ENCODE data around the gene C12orf42.
"Not testable (repeated sequence)": the region's sequence is repeated elsewhere in the genome, so short reads cannot be mapped to it uniquely, and the experiment has no call there.

The C12orf42 gene

GRCh38 chr12:103442822-103443221 is 52.9 kb downstream of the C12orf42 start:
- H3K27me3 ChIP-seq (ENCODE audit: control insufficient read depth in 1 of 2, insufficient read depth in 2 of 2, low read length in 2 of 2) = no peaks in the 10 kb centered on the region
- H3K27ac ChIP-seq (ENCODE audit: low read depth, low read length) = no peak overlapping the region
- H3K36me3 ChIP-seq (ENCODE audit: insufficient read depth, low read length) = no peaks in the 10 kb centered on the region
- H3K4me1 ChIP-seq (ENCODE audit: insufficient read depth, low read length) = no peaks in the 10 kb centered on the region
- no peaks in the 10 kb centered on the region for H3K9me3 ChIP-seq (ENCODE audit: low read length)
- no peak overlapping the region for H3K4me3 ChIP-seq (ENCODE audit: low read depth in 1 of 2, low read length in 2 of 2)
- no peak overlapping the region for H3K9ac ChIP-seq (ENCODE audit: low read length)

GRCh38 chr12:103442182-103442555 is 53.6 kb downstream of the C12orf42 start:
- no peak overlapping the region for H3K27ac ChIP-seq (ENCODE audit: low read depth, low read length)
- H3K4me1 ChIP-seq (ENCODE audit: insufficient read depth, low read length) = no peaks in the 10 kb centered on the region
- no peaks in the 10 kb centered on the region for H3K27me3 ChIP-seq (ENCODE audit: control insufficient read depth in 1 of 2, insufficient read depth in 2 of 2, low read length in 2 of 2)
- H3K9ac ChIP-seq (ENCODE audit: low read length) = no peak overlapping the region
- H3K9me3 ChIP-seq (ENCODE audit: low read length) = no peaks in the 10 kb centered on the region
- H3K36me3 ChIP-seq (ENCODE audit: insufficient read depth, low read length) = no peaks in the 10 kb centered on the region
- no peak overlapping the region for H3K4me3 ChIP-seq (ENCODE audit: low read depth in 1 of 2, low read length in 2 of 2)

- no peak overlapping the region for H3K4me3 ChIP-seq (ENCODE audit: low read depth in 1 of 2, low read length in 2 of 2)
- no peaks in the 10 kb centered on the region for H3K4me1 ChIP-seq (ENCODE audit: insufficient read depth, low read length)
- H3K36me3 ChIP-seq (ENCODE audit: insufficient read depth, low read length) = no peaks in the 10 kb centered on the region
- no peak overlapping the region for H3K9ac ChIP-seq (ENCODE audit: low read length)
- no peaks in the 10 kb centered on the region for H3K9me3 ChIP-seq (ENCODE audit: low read length)
- H3K27me3 ChIP-seq (ENCODE audit: control insufficient read depth in 1 of 2, insufficient read depth in 2 of 2, low read length in 2 of 2) = no peaks in the 10 kb centered on the region
- H3K27ac ChIP-seq (ENCODE audit: low read depth, low read length) = no peak overlapping the region
Observed at GRCh38 chr12:103441437-103442181, 54.2 kb downstream of the C12orf42 start.

GRCh38 chr12:103434165-103435105 is 61.3 kb downstream of the C12orf42 start:
- not testable (repeated sequence) for H3K9ac ChIP-seq (ENCODE audit: low read length); H3K36me3 ChIP-seq (ENCODE audit: insufficient read depth, low read length); H3K4me1 ChIP-seq (ENCODE audit: insufficient read depth, low read length); H3K9me3 ChIP-seq (ENCODE audit: low read length); H3K27me3 ChIP-seq (ENCODE audit: control insufficient read depth in 1 of 2, insufficient read depth in 2 of 2, low read length in 2 of 2); H3K27ac ChIP-seq (ENCODE audit: low read depth, low read length); H3K4me3 ChIP-seq (ENCODE audit: low read depth in 1 of 2, low read length in 2 of 2)

- Histone ChIP-seq H3K27me3 (ENCODE audit: control insufficient read depth in 1 of 2, insufficient read depth in 2 of 2, low read length in 2 of 2) (no peaks in the 10 kb centered on the region), H3K27ac (ENCODE audit: low read depth, low read length) (no peak overlapping the region), H3K9ac (ENCODE audit: low read length) (no peak overlapping the region), H3K36me3 (ENCODE audit: insufficient read depth, low read length) (no peaks in the 10 kb centered on the region), H3K9me3 (ENCODE audit: low read length) (no peaks in the 10 kb centered on the region), H3K4me1 (ENCODE audit: insufficient read depth, low read length) (no peaks in the 10 kb centered on the region), H3K4me3 (ENCODE audit: low read depth in 1 of 2, low read length in 2 of 2) (no peak overlapping the region)
Observed at GRCh38 chr12:103431950-103432349, 63.8 kb downstream of the C12orf42 start.

GRCh38 chr12:103431387-103431786 is 64.4 kb downstream of the C12orf42 start:
- H3K4me3 ChIP-seq (ENCODE audit: low read depth in 1 of 2, low read length in 2 of 2) = no peak overlapping the region
- no peaks in the 10 kb centered on the region for H3K9me3 ChIP-seq (ENCODE audit: low read length)
- no peaks in the 10 kb centered on the region for H3K36me3 ChIP-seq (ENCODE audit: insufficient read depth, low read length)
- H3K27ac ChIP-seq (ENCODE audit: low read depth, low read length) = no peak overlapping the region
- no peak overlapping the region for H3K9ac ChIP-seq (ENCODE audit: low read length)
- H3K4me1 ChIP-seq (ENCODE audit: insufficient read depth, low read length) = no peaks in the 10 kb centered on the region
- no peaks in the 10 kb centered on the region for H3K27me3 ChIP-seq (ENCODE audit: control insufficient read depth in 1 of 2, insufficient read depth in 2 of 2, low read length in 2 of 2)

- H3K27ac ChIP-seq (ENCODE audit: low read depth, low read length); H3K27me3 ChIP-seq (ENCODE audit: control insufficient read depth in 1 of 2, insufficient read depth in 2 of 2, low read length in 2 of 2); H3K36me3 ChIP-seq (ENCODE audit: insufficient read depth, low read length); H3K9me3 ChIP-seq (ENCODE audit: low read length); H3K4me3 ChIP-seq (ENCODE audit: low read depth in 1 of 2, low read length in 2 of 2); H3K4me1 ChIP-seq (ENCODE audit: insufficient read depth, low read length); H3K9ac ChIP-seq (ENCODE audit: low read length): not testable (repeated sequence)
Observed at GRCh38 chr12:103425674-103426073, 70.1 kb downstream of the C12orf42 start.

GRCh38 chr12:103424849-103425586 is 70.8 kb downstream of the C12orf42 start:
- H3K27ac ChIP-seq (ENCODE audit: low read depth, low read length); H3K36me3 ChIP-seq (ENCODE audit: insufficient read depth, low read length); H3K9ac ChIP-seq (ENCODE audit: low read length); H3K9me3 ChIP-seq (ENCODE audit: low read length); H3K4me3 ChIP-seq (ENCODE audit: low read depth in 1 of 2, low read length in 2 of 2); H3K27me3 ChIP-seq (ENCODE audit: control insufficient read depth in 1 of 2, insufficient read depth in 2 of 2, low read length in 2 of 2); H3K4me1 ChIP-seq (ENCODE audit: insufficient read depth, low read length): not testable (repeated sequence)

- no peak overlapping the region for H3K4me3 ChIP-seq (ENCODE audit: low read depth in 1 of 2, low read length in 2 of 2)
- H3K27ac ChIP-seq (ENCODE audit: low read depth, low read length) = no peak overlapping the region
- no peaks in the 10 kb centered on the region for H3K27me3 ChIP-seq (ENCODE audit: control insufficient read depth in 1 of 2, insufficient read depth in 2 of 2, low read length in 2 of 2)
- no peaks in the 10 kb centered on the region for H3K36me3 ChIP-seq (ENCODE audit: insufficient read depth, low read length)
- no peaks in the 10 kb centered on the region for H3K9me3 ChIP-seq (ENCODE audit: low read length)
- no peak overlapping the region for H3K9ac ChIP-seq (ENCODE audit: low read length)
- H3K4me1 ChIP-seq (ENCODE audit: insufficient read depth, low read length) = no peaks in the 10 kb centered on the region
Observed at GRCh38 chr12:103423516-103423910, 72.3 kb downstream of the C12orf42 start.

- no peak overlapping the region for H3K9ac ChIP-seq (ENCODE audit: low read length)
- no peaks in the 10 kb centered on the region for H3K9me3 ChIP-seq (ENCODE audit: low read length)
- H3K4me3 ChIP-seq (ENCODE audit: low read depth in 1 of 2, low read length in 2 of 2) = no peak overlapping the region
- H3K36me3 ChIP-seq (ENCODE audit: insufficient read depth, low read length) = no peaks in the 10 kb centered on the region
- no peaks in the 10 kb centered on the region for H3K27me3 ChIP-seq (ENCODE audit: control insufficient read depth in 1 of 2, insufficient read depth in 2 of 2, low read length in 2 of 2)
- no peaks in the 10 kb centered on the region for H3K4me1 ChIP-seq (ENCODE audit: insufficient read depth, low read length)
- H3K27ac ChIP-seq (ENCODE audit: low read depth, low read length) = no peak overlapping the region
Observed at GRCh38 chr12:103422746-103423515, 72.8 kb downstream of the C12orf42 start.

GRCh38 chr12:103422328-103422727 is 73.4 kb downstream of the C12orf42 start:
- H3K9ac ChIP-seq (ENCODE audit: low read length) = no peak overlapping the region
- H3K4me3 ChIP-seq (ENCODE audit: low read depth in 1 of 2, low read length in 2 of 2) = no peak overlapping the region
- no peaks in the 10 kb centered on the region for H3K9me3 ChIP-seq (ENCODE audit: low read length)
- H3K27me3 ChIP-seq (ENCODE audit: control insufficient read depth in 1 of 2, insufficient read depth in 2 of 2, low read length in 2 of 2) = no peaks in the 10 kb centered on the region
- H3K27ac ChIP-seq (ENCODE audit: low read depth, low read length) = no peak overlapping the region
- H3K36me3 ChIP-seq (ENCODE audit: insufficient read depth, low read length) = no peaks in the 10 kb centered on the region
- H3K4me1 ChIP-seq (ENCODE audit: insufficient read depth, low read length) = no peaks in the 10 kb centered on the region
